Skeletal muscle cell (primary cell): ENCODE measurements around the gene AZU1.
"Not testable (repeated sequence)": the region's sequence is repeated elsewhere in the genome, so short reads cannot be mapped to it uniquely, and the experiment has no call there.

ENCODE experiments used
- DNase-seq: peaks from one replicate; pipeline ENCODE4 v3.0.0-alpha.2; 2010; ENCODE audit warnings: low read depth
- H3K4me3 ChIP-seq: 2 replicates; pipeline ENCODE4 v1.5.1; 2011; ENCODE audit warnings: low read depth, mild to moderate bottlenecking, control low read depth, low read length, moderate library complexity

Gene AZU1

DNA sequence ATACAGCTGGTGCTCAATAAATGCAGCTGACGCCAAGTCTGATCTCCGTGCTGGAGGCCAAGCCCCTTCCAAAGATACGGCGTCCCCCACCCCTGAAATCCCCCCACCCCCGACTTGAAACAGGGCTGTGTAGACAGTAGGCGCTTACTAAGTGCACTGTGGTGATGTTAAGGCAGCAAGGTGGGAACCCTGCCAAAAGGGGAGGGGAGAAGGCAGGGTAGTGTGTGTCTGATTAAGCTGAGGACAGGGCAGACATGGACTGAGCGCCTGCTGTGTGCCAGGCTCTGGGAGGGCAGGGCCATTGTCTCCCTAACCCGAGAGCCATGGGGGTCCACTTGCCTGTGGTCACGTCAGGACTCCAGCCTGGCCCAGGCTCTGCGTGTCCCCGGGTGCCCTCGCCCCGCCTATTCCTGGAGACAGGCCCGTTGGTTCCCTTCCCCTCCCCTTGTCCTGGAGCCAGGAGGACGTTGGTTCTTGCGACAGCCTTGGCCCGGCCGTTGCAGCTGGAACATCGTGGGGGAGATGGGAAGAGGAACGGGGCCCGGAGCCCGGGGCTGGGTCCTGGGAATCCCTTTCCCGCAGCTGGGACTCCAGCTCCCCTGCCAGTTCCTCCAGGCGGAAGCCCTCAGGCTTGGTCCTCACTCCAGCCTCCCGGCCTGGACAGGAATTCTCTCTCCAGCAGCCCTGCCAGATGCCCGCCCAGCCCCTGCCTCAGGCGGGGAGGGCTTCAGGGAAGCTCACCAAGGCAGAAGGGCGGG, 22.8 kb downstream of the AZU1 start:
- peak; percentile 91 for DNase-seq
- peak overlapping the region; percentile 5 for H3K4me3 ChIP-seq

DNA sequence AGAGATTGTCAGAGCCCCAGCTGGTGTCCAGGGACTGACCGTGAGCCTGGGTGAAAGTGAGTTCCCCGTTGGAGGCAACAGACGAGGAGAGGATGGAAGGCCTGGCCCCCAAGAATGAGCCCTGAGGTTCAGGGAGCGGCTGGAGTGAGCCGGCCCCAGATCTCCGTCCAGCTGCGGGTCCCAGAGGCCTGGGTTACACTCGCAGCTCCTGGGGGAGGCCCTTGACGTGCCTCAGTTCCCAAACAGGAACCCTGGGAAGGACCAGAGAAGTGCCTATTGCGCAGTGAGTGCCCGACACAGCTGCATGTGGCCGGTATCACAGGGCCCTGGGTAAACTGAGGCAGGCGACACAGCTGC, 23.3 kb downstream of the AZU1 start:
- no peak for DNase-seq
- H3K4me3 ChIP-seq: peak overlapping the region; percentile 5

DNA sequence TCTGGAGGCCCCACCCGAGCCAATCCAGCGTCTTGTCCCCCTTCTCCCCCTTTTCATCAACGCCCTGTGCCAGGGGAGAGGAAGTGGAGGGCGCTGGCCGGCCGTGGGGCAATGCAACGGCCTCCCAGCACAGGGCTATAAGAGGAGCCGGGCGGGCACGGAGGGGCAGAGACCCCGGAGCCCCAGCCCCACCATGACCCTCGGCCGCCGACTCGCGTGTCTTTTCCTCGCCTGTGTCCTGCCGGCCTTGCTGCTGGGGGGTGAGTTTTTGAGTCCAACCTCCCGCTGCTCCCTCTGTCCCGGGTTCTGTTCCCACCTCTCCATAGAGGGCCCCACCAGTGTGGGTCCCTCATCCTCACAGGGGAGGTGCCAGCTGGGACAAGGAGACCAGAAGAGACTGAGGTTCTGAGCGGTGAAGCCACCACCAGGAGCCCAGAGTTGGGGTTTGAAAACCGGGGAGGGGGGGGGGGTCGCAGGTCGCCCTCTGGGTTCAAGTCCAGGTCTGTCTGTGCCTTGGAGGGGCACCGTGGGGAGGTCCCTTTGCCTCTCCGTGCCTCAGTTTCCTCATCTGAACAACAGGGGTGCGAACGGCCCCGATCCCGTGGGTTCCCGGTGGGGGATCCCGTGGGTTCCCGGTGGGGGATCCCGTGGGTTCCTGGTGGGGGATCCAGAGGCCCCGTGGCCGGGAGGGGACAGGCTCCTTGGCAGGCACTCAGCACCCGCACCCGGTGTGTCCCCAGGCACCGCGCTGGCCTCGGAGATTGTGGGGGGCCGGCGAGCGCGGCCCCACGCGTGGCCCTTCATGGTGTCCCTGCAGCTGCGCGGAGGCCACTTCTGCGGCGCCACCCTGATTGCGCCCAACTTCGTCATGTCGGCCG, 24.7 kb downstream of the AZU1 start, which contains the start of gene ELANE:
ELANE (plus strand) TSS at position 168 of the 878 bp plus-strand sequence; CDS start at position 194, 26 bp downstream.
- no peak within 1 kb of the TSS for H3K4me3 ChIP-seq
- no peak for DNase-seq

DNA sequence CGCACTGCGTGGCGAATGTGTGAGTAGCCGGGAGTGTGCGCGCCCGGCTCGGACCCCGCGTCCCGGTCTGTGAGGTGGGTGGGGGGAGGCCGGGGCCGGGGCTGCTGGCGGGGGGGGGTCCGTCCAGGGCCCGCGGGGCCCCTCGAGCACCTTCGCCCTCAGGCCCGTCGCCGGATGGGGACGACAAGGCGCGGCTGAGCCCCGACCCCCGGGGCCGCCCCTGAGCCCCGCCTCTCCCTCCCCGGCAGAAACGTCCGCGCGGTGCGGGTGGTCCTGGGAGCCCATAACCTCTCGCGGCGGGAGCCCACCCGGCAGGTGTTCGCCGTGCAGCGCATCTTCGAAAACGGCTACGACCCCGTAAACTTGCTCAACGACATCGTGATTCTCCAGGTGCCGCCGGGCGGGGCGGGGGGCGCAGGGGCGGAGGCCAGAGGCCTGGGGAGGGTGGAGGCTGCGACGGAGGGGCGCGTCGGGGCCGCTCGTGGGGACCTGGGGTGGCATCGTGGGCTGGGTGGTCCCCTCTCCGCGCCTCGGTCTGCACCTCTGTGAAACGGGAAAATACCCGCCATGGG, 25.5 kb downstream of the AZU1 start:
- no peak overlapping the region for H3K4me3 ChIP-seq
- DNase-seq: no peak

DNA sequence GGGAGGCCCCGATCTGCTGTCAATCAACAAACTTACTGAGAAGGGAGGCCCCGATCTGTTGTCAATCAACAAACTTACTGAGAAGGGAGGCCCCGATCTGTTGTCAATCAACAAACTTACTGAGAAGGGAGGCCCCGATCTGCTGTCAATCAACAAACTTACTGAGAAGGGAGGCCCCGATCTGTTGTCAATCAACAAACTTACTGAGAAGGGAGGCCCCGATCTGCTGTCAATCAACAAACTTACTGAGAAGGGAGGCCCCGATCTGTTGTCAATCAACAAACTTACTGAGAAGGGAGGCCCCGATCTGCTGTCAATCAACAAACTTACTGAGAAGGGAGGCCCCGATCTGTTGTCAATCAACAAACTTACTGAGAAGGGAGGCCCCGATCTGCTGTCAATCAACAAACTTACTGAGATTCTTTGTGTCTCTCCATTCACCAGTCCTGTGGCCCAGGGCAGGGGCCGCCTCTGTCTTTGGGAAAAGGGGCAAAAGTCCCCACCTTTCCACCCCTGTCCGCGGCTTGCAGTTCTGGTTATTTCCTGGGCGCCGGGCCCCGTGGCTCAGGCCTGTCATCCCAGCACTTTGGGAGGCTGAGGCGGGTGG, 26.1 kb downstream of the AZU1 start:
- DNase-seq, H3K4me3 ChIP-seq: not testable (repeated sequence)

DNA sequence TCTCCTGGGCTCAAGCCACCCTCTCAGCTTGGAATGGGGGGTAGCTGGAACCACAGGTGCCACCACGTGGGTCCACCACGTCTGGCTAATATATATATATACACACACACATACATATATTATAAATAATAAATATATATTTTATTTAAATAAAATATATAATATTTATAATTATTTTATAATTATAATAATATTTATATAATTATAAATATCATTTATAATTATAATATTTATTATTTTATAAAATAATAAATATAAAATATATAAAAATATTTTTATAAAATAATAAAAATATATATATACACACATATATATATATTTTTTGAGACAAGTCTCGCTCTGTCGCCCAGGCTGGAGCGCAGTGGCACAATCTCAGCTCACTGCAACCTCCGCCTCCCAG, 26.9 kb downstream of the AZU1 start:
- DNase-seq: no peak
- no peak overlapping the region for H3K4me3 ChIP-seq

DNA sequence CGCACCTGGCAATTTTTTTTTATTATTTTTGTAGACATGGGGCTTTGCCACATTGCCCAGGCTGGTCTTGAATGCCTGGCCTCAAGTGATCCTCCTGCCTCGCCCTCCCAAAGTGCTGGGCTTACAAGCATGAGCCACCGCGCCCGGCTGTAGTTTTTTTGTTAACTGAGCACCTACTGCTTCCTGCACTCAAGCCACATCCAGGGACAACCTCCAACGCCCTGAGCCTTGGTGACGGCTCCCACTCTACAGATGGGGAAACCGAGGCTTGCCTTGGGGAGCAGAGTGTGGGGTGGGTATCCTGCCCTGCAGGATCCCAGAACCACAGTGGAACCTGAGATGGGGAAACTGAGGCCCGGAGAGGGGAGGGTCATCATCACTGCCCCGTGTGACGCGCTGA, 27.5 kb downstream of the AZU1 start:
- H3K4me3 ChIP-seq: no peak overlapping the region
- DNase-seq: no peak

DNA sequence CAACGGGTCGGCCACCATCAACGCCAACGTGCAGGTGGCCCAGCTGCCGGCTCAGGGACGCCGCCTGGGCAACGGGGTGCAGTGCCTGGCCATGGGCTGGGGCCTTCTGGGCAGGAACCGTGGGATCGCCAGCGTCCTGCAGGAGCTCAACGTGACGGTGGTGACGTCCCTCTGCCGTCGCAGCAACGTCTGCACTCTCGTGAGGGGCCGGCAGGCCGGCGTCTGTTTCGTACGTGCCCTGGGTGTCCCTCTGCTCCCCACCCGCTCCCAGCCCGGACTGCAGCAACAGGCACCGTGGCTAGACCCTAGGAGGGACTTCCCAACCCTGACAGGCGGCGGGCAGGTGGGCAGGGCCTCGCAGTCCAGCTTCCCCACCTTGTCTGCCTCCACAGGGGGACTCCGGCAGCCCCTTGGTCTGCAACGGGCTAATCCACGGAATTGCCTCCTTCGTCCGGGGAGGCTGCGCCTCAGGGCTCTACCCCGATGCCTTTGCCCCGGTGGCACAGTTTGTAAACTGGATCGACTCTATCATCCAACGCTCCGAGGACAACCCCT, 28.0 kb downstream of the AZU1 start:
- H3K4me3 ChIP-seq: no peak overlapping the region
- DNase-seq: no peak

DNA sequence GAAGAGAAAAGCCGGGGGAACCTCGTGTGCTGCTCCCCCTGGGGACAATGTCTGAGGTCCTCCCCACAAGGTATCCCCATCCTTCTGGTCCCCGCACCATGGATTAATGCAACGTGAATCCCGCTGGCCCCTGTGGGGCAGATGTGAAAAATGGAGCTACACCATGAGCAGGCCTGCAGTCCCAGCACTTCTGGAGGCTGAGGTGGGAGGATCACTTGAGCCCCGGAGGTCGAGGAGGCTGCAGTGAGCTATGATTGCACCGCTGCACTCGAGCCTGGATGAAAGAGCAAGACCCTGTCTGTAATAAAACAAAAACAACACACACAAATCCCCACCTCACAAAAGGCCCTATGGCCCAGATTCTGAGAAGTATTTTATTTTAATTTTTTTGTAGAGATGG, 30.6 kb downstream of the AZU1 start:
- H3K4me3 ChIP-seq: no peak overlapping the region
- no peak for DNase-seq

DNA sequence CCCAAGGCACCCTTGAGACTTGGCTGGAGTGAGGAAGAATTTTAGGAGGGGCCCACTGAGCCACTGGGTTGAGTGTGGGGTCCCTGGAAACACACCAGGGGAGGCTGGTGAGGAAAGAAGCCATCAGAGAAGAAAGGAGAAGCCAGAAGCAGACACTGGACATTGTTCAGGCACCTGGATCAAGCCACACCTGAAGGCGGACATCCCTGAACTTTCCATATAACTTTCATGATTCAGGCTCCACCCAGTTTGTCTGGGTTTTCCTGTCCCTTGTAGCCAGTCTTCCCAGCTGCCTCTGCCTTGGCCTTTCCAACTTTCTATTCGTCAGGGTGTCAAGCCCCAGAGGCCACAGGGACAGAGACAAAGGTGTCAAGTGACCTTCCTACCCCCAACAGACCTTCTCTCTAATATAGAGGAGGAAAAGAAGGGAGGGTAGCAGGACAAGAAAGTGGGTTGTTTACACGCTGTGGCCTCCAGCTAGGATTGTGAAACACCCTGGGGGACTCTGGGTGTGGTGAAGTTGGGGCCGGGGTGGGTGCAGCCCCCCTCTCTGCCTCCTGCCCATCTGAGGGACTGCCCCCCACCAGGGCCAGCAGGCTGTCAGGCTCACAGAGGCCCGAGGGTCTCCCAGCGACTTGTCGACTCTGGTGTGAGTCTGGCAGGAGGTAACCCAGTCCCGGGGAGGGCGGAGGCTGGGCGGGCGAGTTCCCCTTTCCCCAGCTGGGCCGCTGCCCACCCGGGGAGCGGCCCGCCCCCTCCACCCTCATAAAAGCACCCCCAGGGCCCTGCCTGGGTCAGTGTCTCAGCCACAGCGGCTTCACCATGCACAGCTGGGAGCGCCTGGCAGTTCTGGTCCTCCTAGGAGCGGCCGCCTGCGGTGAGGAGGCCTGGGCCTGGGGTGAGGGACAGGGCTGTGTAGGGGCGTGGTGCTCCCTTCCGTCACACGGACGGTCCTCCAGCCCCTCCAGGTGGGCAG, 31.5 kb downstream of the AZU1 start, which contains the start of gene CFD:
CFD (plus strand) TSS at position 797 of the 976 bp plus-strand sequence; CDS start at position 823, 26 bp downstream.
- H3K4me3 ChIP-seq: peak within 1 kb of the TSS; percentile 38
- DNase-seq: no peak

DNA sequence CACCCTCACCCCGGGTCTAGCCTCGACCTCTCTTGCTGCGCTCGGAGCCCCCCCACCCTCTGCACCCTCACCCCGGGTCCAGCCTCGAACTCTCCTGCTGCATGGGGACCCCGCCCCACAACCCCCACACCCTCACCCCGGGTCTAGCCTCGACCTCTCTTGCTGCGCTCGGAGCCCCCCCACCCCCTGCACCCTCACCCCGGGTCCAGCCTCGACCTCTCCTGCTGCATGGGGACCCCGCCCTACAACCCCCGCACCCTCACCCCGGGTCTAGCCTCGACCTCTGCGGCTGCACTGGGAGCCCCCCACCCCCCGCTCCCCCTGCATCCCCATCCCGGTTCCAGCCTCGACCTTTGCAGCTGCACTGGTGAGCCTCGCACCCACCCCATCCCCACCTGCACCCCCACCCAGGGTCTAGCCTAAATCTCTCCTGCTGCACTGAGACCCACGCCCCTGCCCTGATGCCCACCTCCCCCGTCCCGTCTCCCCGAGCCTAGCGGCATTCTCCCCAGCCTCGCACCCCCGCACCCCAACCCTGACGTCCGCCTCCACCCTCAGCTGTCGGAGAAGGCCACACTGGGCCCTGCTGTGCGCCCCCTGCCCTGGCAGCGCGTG, 33.6 kb downstream of the AZU1 start:
- H3K4me3 ChIP-seq: no peak overlapping the region
- DNase-seq: no peak

DNA sequence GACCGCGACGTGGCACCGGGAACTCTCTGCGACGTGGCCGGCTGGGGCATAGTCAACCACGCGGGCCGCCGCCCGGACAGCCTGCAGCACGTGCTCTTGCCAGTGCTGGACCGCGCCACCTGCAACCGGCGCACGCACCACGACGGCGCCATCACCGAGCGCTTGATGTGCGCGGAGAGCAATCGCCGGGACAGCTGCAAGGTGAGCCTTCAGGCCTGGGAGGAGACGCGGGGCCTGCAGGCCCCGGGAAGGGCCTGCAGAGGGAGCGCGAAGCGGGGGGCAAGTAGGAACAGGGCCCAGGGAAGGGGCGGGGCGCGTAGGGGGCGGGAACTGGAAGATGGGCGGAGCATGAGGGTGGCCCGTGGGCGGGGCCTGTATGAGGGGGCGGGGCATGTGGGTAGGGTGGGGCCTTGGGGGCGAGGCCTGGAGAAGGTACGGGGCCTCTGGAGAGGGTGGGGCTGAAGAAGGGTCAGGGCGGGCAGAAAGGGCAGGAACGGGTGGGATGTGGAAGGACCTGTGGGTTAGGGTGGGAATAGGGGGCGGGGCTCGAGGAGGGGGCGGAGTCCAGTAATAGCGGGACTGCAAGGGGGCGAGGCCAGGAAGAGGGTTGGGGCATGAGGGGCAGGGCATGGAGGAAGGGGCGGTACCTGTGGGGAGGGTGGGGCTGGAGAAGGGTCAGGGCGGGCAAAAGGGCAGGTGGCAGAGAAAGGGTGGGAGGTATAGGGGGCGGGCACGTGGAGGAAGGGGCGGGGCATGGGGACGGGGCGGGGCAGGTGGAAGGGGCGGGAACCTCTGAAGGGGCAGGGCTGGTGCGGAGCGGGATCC, 34.3 kb downstream of the AZU1 start:
- H3K4me3 ChIP-seq: no peak overlapping the region
- DNase-seq: no peak

DNA sequence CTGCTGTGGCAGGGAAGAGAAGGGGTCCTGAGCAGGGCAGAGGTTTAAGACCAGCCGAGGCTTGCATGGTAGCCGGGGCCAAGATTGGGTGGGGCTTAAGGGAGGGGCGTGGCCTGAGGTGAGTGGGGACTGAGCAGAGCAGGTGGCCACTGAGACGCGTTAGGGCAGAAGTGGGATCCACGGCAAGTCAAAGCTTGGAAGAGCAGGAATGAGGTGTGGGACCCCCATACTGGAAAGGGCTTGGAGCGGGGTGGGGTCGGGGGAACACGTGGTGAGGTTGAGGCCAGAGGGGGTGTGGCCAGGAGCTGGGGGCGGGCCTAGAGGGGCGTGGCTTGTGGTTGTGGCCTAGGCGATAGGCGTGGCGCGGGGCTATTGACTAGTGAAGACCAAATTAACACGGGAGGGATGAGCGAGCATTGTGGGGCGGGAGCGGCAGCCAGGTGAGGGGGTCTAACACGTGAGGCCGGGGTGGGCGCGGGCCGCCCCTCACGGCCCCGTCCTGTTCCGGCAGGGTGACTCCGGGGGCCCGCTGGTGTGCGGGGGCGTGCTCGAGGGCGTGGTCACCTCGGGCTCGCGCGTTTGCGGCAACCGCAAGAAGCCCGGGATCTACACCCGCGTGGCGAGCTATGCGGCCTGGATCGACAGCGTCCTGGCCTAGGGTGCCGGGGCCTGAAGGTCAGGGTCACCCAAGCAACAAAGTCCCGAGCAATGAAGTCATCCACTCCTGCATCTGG, 35.1 kb downstream of the AZU1 start:
- no peak overlapping the region for H3K4me3 ChIP-seq

DNA sequence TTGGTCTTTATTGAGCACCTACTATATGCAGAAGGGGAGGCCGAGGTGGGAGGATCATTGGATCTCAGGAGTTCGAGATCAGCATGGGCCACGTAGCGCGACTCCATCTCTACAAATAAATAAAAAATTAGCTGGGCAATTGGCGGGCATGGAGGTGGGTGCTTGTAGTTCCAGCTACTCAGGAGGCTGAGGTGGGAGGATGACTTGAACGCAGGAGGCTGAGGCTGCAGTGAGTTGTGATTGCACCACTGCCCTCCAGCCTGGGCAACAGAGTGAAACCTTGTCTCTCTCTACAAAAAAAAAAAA, 35.6 kb downstream of the AZU1 start:
- H3K4me3 ChIP-seq: no peak overlapping the region
- no peak for DNase-seq

More for the DNA sequence above, 35.1 kb downstream of the AZU1 start:
- no peak for DNase-seq

DNA sequence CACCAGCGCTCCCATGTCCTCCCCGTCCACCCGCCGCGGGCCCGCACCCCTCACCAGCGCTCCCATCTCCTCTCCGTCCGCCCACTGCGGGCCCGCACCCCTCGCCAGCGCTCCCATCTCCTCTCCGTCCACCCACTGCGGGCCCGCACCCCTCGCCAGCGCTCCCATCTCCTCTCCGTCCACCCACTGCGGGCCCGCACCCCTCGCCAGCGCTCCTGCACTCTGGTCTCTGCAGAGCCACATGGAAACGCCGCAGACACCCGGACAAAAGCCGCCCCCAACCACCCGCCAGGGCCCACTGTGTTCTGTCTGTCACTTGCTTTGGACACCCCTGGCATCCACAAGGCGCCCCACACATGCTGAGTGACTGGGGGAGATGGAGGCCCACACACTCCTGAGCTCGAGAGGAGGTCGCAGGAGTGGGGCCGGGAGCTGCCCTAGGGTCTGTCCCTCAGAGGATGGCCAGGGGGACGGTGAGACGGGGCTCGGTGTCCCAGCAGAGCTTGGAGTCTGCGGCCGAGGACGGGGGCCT, 39.2 kb downstream of the AZU1 start:
- H3K4me3 ChIP-seq: no peak overlapping the region
- no peak for DNase-seq

DNA sequence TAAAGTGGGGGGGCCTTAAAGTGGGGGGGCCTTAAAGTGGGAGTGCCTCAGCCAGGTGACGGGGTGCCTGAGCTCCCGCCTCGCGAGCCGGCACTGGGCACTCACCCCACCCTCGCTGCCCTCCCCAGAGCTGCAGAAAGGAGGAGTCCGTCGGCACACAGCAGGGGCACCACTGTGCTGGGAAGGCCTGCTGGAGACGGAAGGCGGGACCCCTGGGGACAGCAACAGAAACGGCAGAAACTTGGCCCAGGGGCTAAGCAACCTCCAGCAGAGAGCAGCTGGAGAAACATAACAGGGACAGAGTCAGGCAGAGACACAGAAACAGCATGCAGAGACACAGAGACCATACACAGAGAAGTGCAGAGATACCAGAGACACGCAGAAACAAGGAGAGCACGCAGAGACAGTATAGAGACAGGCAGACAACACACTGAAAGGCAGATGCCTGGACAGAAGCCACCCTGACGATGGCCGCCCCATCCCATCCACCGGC, 39.7 kb downstream of the AZU1 start:
- H3K4me3 ChIP-seq: no peak overlapping the region
- no peak for DNase-seq
